ENCODE measurements around the gene C5orf15.
A peak's percentile ranks its signal among the peaks of the same experiment; 100 is the strongest.

Gene C5orf15

GRCh38 chr5:133995883-133996563 is 27.6 kb upstream of the C5orf15 start:
- no peak for DNase-seq
- TF ChIP-seq CTCF (IDR thresholded peaks at IDR 0.05; ENCODE audit: low read depth, low read length), result no peak
- Histone ChIP-seq H3K36me3 (peaks cover 25% of the 10 kb centered on the region), H3K9me3 (ENCODE audit: severe bottlenecking) (no peaks in the 10 kb centered on the region), H3K4me3 (ENCODE audit: low read depth, low read length) (no peak overlapping the region), H3K27ac (no peak overlapping the region), H3K27me3 (ENCODE audit: insufficient read depth, low read depth, severe bottlenecking) (no peaks in the 10 kb centered on the region)

DNA sequence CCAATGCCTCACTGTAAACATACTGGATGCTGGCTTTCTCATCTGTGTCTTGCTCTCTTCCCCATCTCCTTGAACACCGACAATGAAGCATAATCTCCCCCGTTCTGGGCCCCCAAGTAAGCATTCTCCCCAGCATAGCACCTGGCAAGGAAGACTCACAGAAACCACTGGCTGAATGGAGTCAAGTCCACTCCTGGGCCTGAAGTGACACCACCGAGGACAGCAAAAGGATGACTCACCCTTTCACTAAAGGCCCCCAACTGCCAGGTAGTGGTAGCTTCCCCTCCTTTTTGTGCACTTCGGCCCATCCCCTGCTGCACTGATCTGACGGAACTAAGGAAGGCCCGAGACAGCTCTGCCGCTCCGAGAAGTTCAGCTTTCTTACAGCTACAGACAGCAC is 26.9 kb upstream of the C5orf15 start:
- H3K4me3 ChIP-seq (ENCODE audit: low read depth, low read length), result no peak overlapping the region
- no peak for DNase-seq
- no peak for TF ChIP-seq CTCF (IDR thresholded peaks at IDR 0.05; ENCODE audit: low read depth, low read length)
- H3K27ac ChIP-seq, result peak overlapping the region; percentile 37; the same call in 1 of the 2 replicates
- no peaks in the 10 kb centered on the region for H3K27me3 ChIP-seq (ENCODE audit: insufficient read depth, low read depth, severe bottlenecking)
- peaks cover 25% of the 10 kb centered on the region for H3K36me3 ChIP-seq
- no peaks in the 10 kb centered on the region for H3K9me3 ChIP-seq (ENCODE audit: severe bottlenecking)

DNA sequence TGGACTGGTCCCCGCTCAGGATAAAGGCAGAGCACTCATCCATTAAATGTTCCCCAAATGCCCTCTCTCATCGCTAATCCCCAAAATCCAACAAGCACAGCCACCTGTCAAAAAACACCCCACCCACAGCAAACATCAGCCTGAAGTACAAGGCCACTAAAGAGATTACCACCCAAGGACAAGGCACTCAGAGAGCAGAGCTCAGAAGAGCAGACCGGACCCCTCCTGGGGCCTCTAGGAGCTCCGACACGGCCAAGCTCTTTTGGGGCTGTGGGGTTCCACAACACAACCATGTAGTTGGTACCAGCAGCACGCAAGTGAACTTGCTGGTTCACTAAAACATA is 26.5 kb upstream of the C5orf15 start:
- peak; percentile 33 for DNase-seq
- H3K4me3 ChIP-seq (ENCODE audit: low read depth, low read length), result no peak overlapping the region
- no peak for TF ChIP-seq CTCF (IDR thresholded peaks at IDR 0.05; ENCODE audit: low read depth, low read length)

DNA sequence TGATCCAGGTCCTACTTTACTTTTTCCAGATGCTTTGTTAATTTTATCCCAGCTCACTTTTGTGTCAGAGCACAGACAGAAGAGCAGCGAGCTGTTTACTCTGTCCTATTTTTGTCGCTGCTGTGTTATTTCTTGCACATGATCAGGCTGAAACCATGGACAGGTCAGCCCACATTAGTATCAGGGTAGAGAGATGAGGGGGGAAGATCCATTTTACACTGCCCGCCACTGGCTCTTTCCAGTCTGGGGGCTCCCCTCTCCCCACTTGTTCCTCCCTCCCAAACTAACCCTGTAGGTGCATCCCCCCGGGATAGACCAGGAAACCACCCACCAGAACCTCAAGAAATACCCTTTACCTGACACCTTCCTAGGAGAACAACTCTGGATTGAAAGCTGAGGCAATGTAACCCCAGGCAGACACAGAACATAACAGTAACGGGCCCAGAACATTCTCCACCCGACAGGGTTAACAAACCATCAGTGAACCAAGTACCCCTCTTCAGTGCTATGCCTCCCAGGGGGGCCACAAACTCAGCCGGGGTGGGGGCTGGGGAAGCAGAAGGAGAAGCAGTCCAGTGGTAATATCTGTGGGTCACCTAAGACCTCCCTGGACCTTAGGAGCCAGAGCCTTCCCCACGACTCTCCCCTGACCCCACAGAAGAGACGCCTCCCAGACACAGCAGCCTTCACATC is 26.0 kb upstream of the C5orf15 start:
- no peak overlapping the region for H3K27ac ChIP-seq
- no peak for TF ChIP-seq CTCF (IDR thresholded peaks at IDR 0.05; ENCODE audit: low read depth, low read length)
- peaks cover 31% of the 10 kb centered on the region for H3K36me3 ChIP-seq
- H3K4me3 ChIP-seq (ENCODE audit: low read depth, low read length), result no peak overlapping the region
- no peaks in the 10 kb centered on the region for H3K27me3 ChIP-seq (ENCODE audit: insufficient read depth, low read depth, severe bottlenecking)
- H3K9me3 ChIP-seq (ENCODE audit: severe bottlenecking), result no peaks in the 10 kb centered on the region
- no peak for DNase-seq

More for the DNA sequence above, 26.5 kb upstream of the C5orf15 start:
- H3K9me3 ChIP-seq (ENCODE audit: severe bottlenecking), result no peaks in the 10 kb centered on the region
- peaks cover 27% of the 10 kb centered on the region for H3K36me3 ChIP-seq
- H3K27me3 ChIP-seq (ENCODE audit: insufficient read depth, low read depth, severe bottlenecking), result no peaks in the 10 kb centered on the region
- H3K27ac ChIP-seq, result peak overlapping the region; percentile 37; the same call in 1 of the 2 replicates

DNA sequence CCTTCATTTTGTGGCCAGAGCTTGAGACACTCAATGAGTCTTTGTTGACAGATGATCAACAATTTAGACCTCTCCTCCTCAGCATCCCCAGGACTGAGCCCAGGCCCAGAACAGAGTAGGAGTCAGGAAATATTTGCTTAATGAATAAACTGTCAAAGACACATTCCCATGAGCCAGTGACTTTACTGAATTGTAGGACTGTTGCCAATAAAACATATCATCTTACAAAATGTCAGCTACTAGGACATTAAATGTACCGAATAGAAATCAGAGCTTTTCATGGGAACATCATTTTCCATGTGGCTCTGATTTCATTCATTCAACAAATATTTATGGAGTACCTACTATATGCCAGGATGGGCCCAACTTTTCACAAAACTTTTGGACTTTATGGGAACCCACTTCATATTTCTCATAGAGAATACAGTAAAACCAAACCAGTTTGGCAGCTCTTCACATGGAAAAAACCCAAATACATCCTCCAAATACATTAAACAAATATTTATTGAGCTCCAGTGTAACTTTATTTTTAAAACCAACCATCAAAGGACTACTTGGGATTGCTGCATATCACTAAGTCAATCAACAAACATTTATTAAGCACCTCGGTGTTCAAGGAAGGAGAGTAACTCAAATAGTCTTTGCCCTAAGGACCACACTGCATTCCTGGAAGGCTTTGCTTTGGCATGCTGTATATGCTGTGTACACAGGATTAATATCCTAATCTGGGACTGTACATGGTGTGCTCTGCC is 24.9 kb upstream of the C5orf15 start:
- DNase-seq, result no peak
- Histone ChIP-seq H3K9me3 (ENCODE audit: severe bottlenecking) (no peaks in the 10 kb centered on the region), H3K27me3 (ENCODE audit: insufficient read depth, low read depth, severe bottlenecking) (no peaks in the 10 kb centered on the region), H3K4me3 (ENCODE audit: low read depth, low read length) (no peak overlapping the region), H3K27ac (no peak overlapping the region), H3K36me3 (peaks cover 37% of the 10 kb centered on the region)
- no peak for TF ChIP-seq CTCF (IDR thresholded peaks at IDR 0.05; ENCODE audit: low read depth, low read length)

Data from WERI-Rb-1 (cell line).